NOMO-1 treated with dmso at 0.1 percent for 144 hours (cell line): ENCODE measurements around the gene SLC8A2.

ENCODE experiments used
- DNase-seq: peaks from one replicate; lab custom pipeline; 2025; ENCODE audit not compliant: unreplicated experiment; lab: John Stamatoyannopoulos, UW

The SLC8A2 gene

DNA sequence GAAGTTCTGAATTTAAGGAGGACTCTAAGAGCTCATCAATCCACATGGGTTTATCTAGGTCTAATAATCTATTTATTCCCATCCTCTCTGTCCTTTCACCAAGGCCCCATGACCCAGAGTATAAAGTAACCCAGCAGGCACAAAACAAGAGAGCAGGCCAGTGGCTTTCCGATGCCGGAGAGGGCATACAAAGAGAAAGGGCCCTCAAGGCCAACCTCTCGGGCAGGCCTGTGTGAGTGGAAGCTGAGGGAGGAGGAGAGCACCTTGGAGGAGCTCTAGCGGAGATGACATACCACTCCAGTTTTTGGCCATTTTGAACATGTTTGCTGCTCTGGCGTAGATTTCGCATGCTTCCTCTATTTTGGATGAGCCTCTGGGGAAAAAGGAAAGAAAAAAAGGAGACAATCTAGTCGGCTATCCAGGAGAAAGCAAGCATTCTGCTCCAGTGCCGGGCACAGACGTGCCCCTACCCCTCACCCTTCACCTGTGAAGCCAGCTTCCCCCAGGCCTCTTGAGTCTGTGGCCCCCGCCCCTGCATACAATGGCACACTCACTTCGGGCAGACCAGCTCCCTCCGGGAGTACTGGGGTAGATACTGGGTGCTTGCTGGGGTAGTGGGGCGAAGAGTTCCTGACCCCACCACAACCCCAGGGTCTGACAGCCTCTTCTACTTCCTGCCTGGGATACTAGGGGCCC lies 31.6 kb upstream of the SLC8A2 start:
- no peak for DNase-seq

DNA sequence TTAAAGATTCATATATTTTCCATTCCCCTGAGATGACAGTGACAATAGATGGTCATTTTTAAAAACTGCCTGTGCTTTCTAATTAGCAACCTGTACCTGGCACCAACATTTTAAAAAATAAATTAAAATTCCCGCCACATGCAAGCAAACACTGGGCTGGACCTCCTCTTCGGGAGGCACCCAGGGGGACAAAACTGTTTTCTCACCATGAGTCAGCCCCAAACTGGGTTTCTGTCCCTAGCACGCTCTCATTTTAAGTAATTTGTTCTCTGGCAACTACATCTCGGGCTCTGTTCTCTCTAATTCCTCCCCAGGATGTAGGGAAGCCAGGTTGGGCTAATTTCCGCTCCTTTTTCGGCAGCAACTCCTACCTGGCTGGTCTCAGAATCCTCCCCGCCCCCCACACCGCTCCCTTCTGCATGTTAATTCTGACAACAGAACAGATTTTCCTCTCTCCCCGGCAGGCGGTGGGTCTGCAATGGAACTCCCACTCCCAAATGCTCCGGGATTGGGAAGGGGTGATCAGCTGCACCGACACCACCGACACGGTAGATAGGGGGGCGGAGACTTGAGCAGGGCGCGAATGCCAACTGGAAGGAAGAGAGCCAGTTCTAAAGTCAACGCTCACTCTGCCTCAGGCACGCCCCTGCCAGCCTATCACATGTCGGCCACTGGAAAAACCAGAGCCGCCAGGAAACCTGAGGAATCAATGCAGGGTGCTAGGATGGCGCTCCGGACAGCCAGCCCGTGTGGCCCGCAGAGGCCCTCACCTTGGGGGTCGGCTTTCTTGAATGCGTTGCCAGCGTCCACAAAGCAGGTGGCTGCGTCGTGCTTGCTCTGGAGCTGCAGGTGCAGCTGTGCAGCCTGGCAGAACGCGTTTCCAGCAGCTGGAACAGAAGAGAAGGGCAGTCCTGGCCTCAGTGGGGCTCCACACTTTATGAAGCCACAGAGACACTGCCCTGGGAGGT lies 28.5 kb upstream of the SLC8A2 start:
- DNase-seq, result no peak

- no peak for DNase-seq
Observed at GRCh38 chr19:47499371-47499770, 27.7 kb upstream of the SLC8A2 start.

- DNase-seq, result no peak
Observed at GRCh38 chr19:47498561-47498960, 26.9 kb upstream of the SLC8A2 start.

GRCh38 chr19:47497821-47498520 lies 26.3 kb upstream of the SLC8A2 start:
- no peak for DNase-seq

DNA sequence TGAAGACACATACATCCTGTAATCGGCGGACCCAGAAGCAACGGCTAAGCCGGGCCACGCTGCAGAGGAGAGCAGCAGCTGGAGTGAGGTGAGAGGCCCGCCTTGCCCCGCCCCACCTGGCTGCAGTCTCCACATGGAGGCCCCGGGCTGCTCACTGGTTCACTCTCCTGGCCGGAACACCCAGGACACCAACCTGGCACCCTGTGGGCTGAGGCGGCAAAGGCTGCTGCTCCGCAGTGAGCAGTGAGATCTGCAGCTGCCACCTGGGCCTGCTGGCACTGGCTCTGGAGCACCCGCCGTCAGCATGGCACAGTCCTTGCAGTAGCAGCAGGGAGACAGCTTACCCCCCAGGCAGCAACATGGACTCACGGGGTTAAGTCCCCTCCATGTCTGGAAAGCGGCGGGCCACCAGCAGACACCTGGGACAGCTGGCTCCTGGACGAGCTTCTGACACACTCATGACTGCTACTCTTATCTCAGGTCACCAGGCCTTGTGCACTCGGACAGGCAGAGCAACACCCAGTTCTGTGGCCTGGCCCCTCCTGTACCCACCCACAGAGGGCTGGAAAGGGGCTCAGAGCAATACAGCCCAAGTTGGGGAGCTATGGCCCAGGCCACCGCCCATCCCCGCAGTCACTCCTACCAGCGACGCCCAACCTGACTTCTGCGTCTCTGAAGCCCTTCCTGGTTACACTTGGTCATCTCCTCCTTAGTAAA lies 25.5 kb upstream of the SLC8A2 start:
- DNase-seq, result no peak

DNA sequence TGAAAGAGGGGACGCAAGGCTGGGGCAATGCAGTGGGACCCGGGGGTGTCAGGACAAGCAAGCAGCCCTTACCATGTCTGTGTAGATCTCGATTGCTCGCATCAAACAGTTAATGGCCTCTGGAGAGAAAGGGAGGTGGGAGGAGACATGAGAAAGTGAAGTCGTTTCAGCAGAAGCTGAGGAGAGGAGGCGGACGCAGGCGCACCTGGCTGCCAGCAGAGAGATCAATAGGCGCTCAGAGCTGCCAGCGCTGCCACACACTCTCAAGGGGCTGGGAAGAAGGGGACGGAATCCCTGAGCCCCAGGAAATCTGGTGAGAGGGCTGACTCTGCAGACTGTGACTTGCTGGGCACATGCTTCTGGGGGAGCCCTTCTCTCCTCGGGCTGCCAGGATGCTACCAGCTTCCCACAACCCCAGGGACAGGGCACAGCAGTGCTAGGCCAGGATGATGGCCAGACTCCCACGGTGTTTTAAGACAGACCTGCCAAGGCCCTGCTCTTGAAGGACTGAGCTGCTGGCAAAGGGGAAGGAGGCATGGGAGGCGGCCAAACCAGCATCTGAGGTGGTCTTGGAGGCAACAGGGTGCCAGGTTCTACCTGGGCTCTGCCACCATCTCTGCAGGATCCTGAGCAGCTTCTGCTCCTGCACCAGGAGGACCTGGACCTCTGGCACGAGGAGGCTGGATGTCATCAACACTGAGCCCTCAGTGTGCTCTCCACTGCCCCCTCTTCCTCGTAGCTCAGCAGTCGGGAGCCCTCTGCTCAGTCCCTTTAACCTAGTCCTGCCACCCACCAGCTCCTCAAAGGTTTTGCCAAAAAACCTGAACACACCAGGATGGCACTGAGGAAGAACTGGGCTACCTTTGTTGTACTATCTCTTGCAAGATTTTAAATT lies 24.0 kb upstream of the SLC8A2 start:
- DNase-seq, result no peak

- DNase-seq, result no peak
Observed at GRCh38 chr19:47494729-47495128, 23.0 kb upstream of the SLC8A2 start.

DNA sequence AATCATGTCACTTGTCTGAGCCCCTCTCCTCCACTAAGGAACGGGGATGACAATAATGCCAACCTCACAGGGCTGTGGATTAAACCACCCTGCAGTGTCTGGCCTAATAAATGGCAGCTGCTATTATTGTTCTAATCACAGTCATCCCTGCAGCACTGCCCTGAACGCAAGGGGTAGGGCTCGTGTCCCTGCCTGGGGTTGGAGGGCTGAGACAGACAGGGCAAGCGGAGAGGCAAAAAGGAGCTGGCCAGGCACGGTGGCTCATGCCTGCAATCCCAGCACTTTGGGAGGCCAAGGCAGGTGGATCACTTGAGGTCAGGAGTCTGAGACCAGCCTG lies 22.5 kb upstream of the SLC8A2 start:
- no peak for DNase-seq

- no peak for DNase-seq
Observed at GRCh38 chr19:47493378-47494210, 21.9 kb upstream of the SLC8A2 start.

DNA sequence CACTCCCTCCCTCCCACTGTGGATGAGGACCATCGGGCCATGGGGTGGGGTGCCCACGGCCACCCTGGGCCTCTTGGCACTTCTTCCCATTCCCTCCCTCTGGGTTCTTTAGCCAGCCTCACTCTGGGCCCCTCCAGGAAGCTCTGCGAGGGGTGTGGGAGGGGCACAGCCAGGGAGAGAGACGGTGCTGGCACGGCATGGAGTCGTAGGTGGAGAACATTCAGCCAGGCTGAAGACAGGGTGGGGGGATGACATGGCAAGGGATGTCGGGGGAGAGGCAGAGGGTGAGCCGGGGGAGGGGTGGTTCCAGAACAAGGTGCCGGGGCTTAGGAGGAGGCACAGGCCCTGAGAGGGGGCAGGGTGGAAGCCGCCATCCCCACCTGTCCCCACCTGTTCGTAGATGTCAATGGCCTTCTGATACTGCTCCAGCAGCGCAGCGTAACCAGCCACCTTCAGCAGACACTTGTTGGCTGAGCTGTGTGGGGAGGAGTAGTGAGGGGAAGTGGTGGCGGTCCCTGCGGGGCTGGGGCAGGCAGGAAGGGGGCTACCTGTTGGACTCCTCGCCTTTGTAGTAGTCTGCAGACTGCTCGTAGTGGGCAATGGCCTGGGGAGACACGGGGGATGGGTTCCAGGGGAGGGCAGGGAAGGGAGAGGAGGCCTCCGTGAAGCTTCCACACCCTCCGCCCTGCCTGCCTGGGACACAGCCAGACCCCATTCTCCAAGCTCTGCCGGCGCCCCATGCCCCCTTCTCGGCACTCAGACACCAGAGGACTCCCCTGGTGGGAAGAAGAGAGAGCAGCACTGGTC lies 21.1 kb upstream of the SLC8A2 start:
- DNase-seq, result no peak

DNA sequence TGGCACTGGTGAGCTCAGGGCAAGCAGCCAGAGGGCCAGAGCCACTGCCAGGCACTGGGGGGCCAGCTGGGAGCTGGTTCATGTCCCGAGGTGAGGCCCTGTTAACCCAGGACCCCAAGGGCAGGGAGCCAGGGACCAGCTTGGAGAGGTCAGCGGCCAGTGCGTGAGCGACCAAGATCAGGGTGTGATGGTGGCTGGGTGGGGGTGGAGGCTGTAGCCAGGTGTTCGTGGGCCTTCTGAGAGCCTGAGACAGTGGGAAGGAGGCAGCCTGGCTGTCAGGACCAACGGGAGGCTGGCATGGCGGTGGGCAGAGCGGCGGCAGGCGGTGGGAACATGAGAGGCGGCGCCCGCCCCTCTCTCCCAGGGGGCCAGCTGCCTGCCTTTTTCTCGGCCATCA lies 20.4 kb upstream of the SLC8A2 start:
- no peak for DNase-seq

GRCh38 chr19:47491358-47492136 lies 19.9 kb upstream of the SLC8A2 start:
- DNase-seq, result no peak

GRCh38 chr19:47490847-47491246 lies 19.2 kb upstream of the SLC8A2 start:
- DNase-seq, result no peak

- DNase-seq, result no peak
Observed at GRCh38 chr19:47490031-47490430, 18.3 kb upstream of the SLC8A2 start.

GRCh38 chr19:47489072-47489914 lies 17.6 kb upstream of the SLC8A2 start:
- DNase-seq, result no peak
